Measurements from ENCODE around the gene FOXI1.

DNA sequence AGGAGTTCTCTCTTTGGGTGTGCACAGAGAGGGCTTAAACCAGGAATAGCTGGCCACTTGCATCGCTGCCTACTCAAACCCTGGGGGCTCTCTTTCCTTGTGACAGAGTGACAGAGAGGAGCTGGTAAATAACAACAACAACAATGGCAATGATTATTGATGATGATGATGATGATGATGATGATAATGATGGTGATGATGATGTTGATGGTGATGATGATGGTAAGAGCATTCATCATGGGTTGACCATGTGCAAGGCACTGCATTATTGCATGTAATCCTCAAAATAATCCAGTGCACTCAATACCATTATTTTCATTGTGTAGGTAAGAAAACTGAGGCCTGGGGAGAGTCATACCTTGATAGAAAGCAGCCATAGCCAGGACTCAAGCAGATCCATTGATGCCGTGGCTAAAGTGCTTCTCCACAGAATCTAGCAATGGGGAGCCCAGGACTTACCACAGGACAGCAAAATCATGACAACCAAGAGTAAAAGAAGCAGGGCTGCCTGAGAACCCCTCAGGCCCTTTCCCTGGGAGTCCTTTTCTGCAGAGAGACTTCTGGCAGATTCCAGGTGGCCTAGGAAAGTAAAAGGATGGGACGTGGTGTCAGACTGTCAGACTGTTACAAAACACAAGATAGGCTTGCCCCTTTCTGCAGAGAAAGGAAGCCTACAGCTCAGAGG, 4.8 kb downstream of the FOXI1 start:
- TF ChIP-seq, protein P1, sequence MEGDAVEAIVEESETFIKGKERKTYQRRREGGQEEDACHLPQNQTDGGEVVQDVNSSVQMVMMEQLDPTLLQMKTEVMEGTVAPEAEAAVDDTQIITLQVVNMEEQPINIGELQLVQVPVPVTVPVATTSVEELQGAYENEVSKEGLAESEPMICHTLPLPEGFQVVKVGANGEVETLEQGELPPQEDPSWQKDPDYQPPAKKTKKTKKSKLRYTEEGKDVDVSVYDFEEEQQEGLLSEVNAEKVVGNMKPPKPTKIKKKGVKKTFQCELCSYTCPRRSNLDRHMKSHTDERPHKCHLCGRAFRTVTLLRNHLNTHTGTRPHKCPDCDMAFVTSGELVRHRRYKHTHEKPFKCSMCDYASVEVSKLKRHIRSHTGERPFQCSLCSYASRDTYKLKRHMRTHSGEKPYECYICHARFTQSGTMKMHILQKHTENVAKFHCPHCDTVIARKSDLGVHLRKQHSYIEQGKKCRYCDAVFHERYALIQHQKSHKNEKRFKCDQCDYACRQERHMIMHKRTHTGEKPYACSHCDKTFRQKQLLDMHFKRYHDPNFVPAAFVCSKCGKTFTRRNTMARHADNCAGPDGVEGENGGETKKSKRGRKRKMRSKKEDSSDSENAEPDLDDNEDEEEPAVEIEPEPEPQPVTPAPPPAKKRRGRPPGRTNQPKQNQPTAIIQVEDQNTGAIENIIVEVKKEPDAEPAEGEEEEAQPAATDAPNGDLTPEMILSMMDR (IDR thresholded peaks at IDR 0.05; ENCODE audit: low read length): no peak
- TF ChIP-seq EZH2 (IDR thresholded peaks at IDR 0.05; ENCODE audit: borderline replicate concordance, low read length): no peak

Data from OCI-LY1 (cell line).